K562 treated with DMSO at 1 percent for 24 hours (cell line): Measurements from ENCODE around the gene SMIM28. TPM values are rescaled to one million over a fixed set of nuclear protein-coding genes. Genes with fewer than 3 reads are reported as not detected.

Source experiments
- total RNA-seq: library from RNA; unstranded; fragments of 300-600 nt; gene quantifications from 2 replicates; pipeline ENCODE4 v1.2.3, GENCODE V29; 2022; ENCODE audit warnings: low read depth; ENCODE audit not compliant: insufficient read depth

SMIM28 gene
- not detected in 2 replicates for total RNA-seq

DNA sequence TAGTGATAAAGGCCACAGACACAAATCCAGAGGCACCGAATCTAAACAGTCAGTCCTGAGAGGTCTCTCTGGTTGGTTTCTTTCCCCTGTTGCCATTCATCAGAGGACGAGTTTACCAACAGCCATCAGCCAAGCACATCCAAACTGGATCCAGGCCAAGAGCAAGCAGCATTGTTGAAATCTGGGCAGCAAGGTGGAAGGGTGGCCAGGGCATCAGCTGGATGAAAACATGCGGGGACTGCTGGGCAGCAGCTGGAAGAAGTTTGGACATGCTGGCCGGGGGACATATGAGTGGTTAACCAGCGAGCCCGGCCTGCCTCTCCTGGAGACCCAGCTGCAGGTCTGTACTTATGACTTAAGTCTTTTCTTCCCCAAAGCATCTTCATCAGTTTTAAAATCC is at the start of gene SMIM28:
TSS of gene SMIM28 (plus strand) at position 62 of the 400 bp plus-strand sequence. CDS start at position 230, 168 bp downstream.

DNA sequence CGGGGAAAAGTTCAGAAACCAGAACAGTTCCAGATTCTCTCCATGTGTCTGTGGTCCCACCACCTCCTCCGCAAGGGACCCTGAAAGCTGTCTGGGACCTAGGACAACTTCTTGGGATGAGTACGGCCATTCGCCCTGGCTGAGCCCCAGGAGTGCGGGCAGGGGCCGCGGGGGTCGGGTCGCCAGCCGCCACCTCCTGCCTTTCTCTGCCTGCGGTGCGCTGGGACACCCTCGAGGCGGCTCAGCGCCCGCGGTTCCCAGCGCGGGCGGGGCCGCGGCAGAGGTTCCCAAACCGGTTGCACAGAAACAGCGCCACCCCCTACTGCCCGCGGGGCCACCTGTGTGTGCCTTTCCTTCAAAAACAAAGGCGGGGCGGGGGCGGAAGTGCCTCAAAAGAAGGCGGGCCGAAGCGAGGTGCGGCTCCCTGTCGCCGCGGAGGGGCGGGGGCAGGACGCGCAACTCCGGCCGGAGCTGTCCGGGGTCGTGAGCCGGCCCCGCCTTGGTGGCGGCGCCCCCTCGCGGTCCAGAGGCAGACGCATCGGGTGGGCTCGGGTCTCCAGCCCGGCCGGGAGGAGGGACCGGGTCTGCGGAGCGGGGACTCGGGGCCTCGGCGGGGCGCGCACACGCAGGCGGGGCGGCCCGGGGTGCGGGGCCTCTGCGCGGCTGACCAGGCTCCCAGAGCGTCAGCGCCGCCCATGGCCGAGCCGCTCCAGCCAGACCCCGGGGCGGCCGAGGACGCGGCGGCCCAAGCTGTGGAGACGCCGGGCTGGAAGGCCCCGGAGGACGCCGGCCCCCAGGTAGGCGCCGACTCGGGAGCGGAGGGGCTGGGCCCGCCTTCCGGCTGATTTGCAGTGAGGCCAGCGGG is 26.3 kb downstream of the SMIM28 start, which contains the start of gene HEBP2:
TSS of gene HEBP2 (plus strand) at position 423 of the 865 bp plus-strand sequence. CDS start at position 696, 273 bp downstream.

Other genes with a start within 250 kb of the SMIM28 start
- not detected in 2 replicates for gene ARFGEF3, start 216.0 kb upstream of the SMIM28 start, total RNA-seq
- not detected in 2 replicates for gene PBOV1, start 159.4 kb upstream of the SMIM28 start, total RNA-seq
- gene HEBP2, start 26.3 kb downstream of the SMIM28 start, total RNA-seq, result 50.3 and 56.3 TPM in 2 replicates
- gene NHSL1, start 121.6 kb downstream of the SMIM28 start, total RNA-seq, result 0.12 and 1.3 TPM in 2 replicates